ENCODE results near the gene TTC6.

GRCh38 chr14:37592482-37593408 lies 2.7 kb upstream of the TTC6 start:
- TF ChIP-seq POLR2A (IDR thresholded peaks at IDR 0.05; ENCODE audit: low read depth, low read length) (no peak), CTCF (conservative IDR thresholded peaks at IDR 0.05; ENCODE audit: low read depth, low read length) (no peak), BHLHE40 (IDR thresholded peaks at IDR 0.05; ENCODE audit: low read depth, low read length) (no peak), CEBPB (IDR thresholded peaks at IDR 0.05; ENCODE audit: low read depth, low read length) (no peak), ELK1 (IDR thresholded peaks at IDR 0.05; ENCODE audit: borderline replicate concordance, low read depth, low read length) (no peak), MAZ (IDR thresholded peaks at IDR 0.05; ENCODE audit: borderline replicate concordance, low read depth, low read length) (no peak), RAD21 (IDR thresholded peaks at IDR 0.05; ENCODE audit: low read length) (no peak), RCOR1 (IDR thresholded peaks at IDR 0.05; ENCODE audit: insufficient replicate concordance, low read length) (no peak), USF2 (IDR thresholded peaks at IDR 0.05; ENCODE audit: low read depth, low read length) (no peak), SMC3 (IDR thresholded peaks at IDR 0.05; ENCODE audit: low read depth, low read length) (no peak), CHD1 (IDR thresholded peaks at IDR 0.05; ENCODE audit: low read depth, low read length) (no peak), MXI1 (IDR thresholded peaks at IDR 0.05; ENCODE audit: borderline replicate concordance, low read depth, low read length) (no peak)

Data from IMR-90 (cell line).